Effector CD4-positive, alpha-beta T cell (primary cell): ENCODE data around the gene SLC12A7.
"Not testable (repeated sequence)": the region's sequence is repeated elsewhere in the genome, so short reads cannot be mapped to it uniquely, and the experiment has no call there.

ENCODE experiments used
- DNase-seq: peaks from one replicate; pipeline ENCODE4 v3.0.0-alpha.2; 2020

The SLC12A7 gene

DNA sequence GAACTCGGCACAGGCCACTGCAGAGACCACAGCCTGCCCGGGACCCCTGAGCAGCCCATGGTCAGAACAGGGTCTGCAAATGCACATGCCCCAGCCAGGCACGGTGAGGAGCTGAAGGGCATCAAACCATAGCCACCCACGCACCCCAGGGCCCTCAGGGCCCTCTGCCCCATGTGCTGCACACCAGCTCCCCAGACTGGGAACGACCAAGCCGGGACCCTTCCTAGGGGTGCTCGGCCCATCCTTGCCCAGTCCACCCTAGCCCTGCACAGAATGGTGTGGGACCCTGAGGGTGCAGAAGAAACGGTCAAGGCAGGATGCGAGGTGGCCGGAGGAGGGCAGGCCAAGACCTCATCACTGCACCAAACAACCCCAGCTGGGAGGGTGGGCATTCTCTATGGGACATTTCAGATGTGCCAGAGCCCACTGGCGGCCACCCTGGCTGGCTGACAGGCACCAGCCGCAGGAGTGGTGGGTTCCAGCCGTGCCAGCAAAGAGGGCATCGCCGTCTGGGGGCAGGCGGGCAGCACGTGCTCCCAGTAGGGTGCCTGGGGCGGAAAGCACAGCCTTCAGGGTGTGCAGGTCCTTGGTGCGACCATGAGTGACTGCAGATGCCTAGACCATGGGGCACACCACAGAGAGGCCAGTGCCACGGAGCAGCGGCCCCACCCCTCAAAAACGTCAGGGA, 16.4 kb downstream of the SLC12A7 start:
- no peak for DNase-seq

DNA sequence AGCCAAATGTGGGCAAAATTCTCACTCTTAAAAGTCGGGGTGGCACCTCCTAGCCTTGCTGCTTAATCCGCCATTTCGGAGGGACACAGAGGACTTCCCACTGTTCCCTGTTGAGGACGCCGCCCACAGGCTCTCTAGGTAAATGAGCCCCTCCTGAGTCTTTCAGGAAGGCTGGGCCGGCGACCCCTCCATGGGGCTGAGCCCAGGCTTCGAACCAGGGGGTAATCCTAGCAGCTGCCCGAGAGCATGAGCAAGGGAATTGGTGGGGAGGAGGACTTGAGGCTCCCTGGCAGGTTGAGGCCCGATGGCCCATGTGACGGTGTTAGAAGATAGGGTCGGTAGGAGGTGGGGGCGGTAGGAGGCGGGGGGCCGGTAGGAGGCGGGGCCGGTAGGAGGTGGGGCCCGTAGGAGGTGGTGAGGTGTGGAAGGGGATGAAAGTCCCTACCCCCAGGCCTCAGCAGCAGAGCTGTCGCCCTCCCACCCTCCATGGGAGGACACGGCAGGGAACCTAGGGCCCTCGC, 17.1 kb downstream of the SLC12A7 start:
- no peak for DNase-seq

DNA sequence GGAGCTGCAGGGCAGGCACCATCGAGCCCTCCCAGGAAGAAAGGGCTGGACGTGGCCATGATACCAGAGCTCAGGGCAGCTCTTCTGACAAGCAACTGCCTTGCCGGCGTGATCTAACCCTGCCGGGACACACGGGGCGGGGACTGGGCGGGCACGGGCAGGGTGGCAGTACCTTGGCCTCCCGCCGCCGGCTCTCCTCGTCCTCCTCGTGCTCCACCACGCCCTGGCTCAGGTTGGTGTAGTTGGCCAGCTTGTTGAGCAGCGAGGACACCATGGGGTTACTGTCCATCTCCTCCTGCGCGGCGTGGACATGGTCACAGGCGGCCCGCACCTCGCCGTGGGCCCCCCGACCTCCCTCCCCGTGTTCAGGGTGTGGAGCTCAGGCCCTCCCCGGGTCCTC, 18.5 kb downstream of the SLC12A7 start:
- no peak for DNase-seq

DNA sequence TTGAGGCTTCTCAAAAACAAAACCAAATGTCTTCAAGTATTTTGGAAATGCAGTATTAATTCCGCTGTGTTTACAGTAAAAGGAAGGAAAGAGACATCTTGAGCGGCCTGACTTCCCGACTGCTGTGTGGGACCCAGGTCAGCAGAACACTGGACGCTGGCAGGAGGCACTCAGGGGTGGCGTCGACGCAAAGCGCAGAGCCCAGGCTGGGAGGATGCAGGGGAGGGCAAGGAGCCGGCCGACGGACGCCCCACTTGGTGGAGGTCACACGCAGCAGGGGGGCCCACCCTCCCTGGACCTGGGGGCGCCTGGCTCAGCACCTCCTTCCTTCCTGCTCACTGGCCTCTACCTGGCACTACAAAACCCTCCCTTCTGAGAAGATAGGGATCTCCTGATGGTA, 19.7 kb downstream of the SLC12A7 start:
- no peak for DNase-seq

DNA sequence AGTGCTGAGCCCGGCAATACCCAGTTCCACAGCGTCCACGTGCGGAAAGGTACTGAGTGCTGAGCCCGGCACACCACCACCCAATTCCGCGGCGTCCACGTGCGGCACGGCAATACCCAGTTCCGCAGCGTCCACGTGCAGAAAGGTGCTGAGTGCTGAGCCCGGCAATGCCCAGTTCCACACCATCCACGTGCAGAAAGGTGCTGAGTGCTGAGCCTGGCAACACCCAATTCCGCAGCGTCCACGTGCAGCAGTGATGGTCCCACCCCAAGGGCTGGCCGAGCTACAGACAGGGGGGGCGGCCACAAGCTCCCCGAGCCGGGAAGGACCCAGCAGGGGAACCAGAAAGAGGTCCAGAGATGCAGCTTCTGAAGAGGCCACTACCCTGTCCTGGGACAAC, 20.2 kb downstream of the SLC12A7 start:
- no peak for DNase-seq

DNA sequence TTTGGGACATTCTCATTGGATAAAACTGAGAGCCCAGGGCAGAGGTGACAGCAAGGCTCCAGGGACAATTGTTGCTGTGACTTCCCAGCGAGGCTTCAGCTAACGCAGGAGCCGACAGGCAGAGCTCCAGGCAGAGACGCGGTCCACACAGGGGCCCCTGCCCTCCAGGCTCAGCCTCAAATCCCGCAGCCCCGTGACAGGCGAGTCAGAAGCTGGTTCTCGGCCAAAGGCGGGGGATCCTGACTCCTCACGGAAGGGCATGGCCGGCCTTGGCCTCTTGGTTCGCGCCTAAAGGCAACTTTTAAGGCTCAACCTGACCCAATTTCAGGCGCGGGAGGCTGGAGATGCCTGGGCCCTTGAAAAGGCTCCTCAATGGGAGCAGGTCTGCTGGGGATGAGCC, 21.3 kb downstream of the SLC12A7 start:
- no peak for DNase-seq

DNA sequence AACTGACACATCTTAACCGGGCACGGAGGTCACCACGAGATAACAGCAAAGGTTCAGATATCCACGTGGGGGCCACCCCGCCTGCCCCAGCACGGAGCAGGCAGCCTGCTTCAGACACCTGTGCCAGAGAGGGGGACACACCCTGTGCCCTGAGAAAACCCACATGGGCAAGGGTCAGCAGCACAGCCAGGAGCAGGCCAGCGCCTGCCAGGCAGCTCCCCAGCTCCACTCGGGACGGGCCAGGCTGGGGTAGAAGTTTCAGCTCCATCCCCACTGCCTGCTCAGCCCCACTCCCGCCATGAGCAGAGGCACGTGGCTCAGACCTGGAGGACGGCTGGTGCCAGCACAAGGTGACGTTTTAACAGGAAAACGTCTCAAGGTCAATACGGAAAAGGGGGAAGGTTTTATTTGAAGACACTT, 22.2 kb downstream of the SLC12A7 start:
- no peak for DNase-seq

DNA sequence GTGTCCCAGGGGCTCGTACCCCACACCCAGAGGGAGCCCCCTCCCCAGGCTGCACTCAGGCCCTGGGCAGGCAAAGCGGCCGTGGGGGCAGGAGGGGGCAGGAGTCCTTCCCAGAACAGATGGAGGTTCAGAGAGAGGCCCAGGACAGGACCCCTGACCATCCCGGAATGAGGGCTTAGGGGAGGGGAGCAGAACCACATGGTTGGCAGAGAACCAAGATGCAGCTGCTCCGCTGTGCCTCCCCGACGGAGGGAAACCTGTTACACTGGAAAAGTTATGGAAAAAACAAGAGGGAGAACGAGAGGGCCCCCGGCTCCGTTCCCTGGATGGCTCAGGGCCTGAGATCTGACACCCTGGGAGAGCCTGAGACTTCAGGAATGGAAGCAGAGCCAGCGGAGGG, 22.7 kb downstream of the SLC12A7 start:
- DNase-seq, result no peak

DNA sequence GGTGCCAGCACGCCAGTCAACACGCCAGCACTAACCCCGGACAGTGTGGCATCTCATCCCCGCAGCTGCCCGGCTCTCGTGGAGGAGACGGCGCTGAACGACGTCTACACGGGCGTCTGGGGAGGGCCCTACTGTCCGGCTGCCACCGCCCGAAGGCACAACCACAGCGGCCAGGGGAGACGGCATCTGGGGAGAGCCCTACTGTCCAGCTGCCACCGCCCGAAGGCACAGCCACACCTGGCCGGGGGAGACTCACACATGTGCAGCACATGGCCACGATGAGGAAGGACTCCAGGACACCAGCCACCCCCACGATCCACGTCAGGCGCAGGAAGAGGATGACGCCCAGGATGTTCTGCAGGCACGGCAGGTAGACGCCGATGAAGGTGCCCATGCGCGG, 23.1 kb downstream of the SLC12A7 start:
- no peak for DNase-seq

DNA sequence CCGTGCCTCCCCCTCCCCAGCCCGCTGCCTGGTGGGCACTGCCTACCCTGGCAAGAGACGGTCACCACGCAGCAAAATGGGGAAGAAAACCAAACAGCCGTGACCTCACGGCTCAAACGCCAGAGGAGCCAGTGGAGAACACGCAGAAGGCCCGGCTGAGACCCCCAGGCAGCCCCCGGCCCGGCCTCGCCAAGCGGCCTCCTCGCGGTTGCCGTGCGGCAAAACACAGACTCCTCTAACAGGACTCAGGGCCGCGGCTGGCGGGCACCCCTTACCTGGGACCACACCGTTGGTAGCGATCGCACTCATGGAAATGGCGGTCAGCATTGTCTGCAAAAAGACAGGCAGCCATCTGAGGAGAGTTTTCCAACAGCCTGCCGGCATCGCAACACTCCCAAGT, 23.8 kb downstream of the SLC12A7 start:
- no peak for DNase-seq

DNA sequence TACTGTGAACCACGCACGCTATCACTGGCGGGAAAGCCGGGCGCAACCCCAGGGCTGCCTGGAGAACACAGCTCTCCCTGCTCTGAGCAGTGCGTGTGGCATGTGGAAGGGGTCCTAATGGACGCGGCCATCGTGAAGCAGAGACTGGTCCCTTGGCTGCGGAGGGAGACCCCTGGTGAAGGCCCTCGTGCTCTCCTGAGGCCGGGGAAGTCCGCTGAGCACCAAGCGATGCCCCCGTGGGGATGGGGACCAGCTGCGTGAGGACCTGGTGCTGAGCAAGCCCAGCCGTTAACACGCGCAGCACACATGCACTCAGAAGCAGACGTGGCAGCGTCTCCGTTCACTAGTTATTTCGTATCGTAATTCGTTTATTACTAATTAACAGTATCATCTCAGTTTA, 24.4 kb downstream of the SLC12A7 start:
- no peak for DNase-seq

DNA sequence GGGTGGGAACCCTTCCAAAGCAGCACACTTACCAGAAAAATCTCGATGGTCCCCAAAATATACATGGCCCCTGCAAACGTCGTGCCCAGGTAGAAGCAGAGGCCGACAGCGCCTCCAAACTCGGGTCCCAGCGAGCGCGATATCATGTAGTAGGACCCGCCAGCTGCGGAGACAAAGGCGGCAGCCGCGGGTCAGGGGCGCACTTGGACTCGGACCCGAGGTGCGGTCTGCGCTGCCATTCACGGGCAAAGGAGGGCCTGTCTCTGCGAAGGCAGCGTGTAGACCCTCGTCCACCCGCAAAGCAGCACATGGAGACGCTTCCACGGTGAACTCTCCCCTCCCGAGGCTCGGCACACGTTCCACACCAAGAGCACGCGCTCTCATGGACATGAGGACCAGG, 25.0 kb downstream of the SLC12A7 start:
- no peak for DNase-seq

DNA sequence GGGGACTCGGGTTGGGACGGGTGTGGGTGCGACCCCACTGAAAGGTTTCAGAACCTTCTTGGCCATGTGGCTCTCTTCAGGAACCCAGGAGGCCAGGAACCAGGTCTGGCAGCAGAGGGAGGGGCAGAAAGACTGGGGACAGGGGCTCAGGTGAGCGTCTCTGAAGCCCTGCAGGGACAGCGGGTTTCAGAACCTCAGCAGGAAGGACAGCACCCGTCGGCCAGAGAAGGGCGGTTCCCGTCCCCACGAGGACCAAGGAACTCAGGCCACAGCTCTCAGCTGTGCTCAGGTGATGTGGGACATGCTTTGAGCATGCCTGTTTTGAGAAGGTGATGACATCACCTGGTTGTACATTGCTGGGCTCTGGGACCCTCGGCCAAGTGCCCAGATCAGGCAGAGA, 25.7 kb downstream of the SLC12A7 start:
- no peak for DNase-seq

DNA sequence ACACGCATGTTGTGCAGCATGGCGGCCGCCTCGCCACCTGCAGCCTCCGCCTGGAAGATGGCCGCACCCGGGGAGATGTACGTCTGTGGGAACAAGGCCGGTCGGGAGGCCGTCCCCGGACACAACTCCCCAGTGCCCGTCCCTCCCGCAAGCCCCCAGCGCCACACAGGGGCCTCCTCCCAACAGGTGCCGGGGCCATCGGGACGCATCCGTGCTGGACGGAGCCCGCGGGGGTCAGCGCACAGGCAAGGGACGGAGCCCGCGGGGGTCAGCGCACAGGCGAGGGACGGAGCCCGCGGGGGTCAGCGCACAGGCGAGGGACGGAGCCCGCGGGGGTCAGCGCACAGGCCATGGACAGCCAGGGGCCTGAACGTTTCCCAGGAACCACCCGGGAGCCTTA, 26.5 kb downstream of the SLC12A7 start:
- no peak for DNase-seq

DNA sequence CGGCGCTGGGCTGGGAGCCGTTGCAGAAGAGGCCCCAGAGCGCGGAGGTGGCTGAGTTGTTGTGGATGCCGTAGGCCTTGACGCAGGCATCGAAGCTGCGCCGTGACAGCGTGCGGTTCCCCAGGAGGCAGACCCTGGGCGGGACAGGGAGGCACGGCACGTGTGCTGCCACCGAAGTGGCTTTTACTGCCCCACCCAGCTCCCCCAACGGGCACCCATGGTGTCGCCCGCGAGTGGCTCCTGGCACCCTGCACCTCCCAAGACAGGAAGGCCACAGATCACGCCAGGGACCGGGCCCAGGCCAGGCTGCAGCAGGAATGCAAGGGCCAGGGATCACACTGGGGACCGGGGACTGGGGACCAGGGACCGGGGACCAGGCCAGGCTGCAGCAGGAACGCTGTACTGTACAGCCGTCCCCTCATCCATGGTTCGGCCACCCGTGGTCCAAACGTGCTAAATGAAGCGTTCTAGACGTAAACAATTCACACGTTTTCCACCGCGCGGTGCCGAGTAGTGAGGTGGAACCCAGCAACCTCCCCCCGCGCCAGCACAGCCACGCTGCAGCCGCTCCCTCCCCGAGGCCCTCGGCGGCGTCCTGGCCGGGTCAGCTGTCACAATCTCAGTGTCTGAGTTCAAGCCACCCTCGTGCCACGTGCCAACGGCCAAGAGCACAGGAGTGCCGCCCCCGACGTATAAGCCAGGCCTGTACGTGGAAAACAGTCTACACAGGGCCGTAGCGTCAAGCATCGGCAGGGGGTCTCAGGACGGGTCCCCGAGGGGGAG, 27.8 kb downstream of the SLC12A7 start:
- DNase-seq, result no peak

DNA sequence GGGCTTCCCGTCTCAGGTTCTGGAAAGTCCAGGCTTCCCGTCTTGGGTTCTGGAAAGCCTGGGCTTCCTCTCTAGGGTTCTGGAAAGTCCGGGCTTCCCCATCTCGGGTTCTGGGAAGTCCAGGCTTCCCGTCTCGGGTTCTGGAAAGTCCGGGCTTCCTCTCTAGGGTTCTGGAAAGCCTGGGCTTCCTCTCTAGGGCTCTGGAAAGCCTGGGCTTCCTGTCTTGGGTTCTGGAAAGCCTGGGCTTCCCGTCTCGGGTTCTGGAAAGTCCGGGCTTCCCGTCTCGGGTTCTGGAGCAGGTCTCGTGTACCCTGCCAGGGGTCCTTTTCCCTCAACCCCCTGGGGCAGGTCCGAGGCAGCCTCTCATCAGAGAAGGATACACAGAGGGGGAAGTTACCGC, 28.8 kb downstream of the SLC12A7 start:
- DNase-seq, result not testable (repeated sequence)

DNA sequence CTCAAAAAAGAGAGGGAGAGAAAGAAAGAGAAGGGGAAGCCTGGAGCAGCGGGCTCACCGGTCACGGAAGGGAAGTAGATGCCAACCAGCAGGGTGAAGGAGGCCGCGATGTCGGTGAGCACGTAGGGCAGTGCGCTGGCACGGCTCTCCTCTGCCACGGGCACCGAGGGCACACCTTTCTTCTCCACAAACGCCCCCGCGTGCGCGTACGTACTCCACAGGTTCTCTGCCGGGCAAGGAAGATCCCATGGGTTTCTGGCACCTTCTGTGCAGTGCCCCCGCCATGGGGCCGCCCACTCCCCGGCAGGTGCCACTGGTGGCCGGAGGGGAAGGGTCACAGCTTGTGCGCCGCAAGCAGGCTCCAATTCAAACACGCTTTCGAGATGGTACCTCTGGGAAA, 30.3 kb downstream of the SLC12A7 start:
- DNase-seq, result no peak

DNA sequence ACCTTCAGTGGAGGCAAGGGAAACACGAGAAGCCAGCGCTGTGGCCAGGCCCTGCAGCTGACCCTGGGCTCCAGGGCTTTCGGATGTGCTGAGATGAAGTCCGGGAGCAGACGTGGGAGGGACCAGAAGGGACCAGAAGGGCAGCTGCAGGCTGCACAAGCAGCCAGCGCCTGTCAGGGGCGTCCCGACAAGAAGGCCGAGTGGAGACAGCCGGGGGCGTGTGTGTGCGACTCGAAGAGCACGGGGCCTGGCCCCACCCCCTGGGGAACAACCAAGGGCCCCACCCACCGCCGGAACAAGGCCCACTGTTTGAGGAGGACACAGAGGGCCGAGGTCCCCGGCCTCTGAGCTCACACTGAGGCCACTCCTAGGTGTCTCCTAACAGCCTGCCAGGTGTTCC, 31.4 kb downstream of the SLC12A7 start:
- no peak for DNase-seq

DNA sequence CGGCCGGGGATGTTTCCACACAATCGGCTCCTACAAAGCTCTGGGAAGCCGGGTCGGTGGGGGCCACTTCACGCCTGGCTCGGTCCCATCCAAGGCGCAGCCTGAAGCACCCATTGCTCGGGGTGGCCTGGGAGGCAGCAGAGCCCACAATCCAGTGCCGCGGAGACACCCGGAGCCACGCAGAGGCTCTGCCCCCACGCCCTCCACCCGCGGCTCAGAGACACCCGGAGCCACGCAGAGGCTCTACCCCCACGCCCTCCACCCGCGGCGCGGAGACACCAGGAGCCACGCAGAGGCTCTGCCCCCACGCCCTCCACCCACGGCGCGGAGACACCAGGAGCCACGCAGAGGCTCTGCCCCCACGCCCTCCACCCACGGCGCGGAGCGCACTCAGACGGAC, 31.9 kb downstream of the SLC12A7 start:
- DNase-seq, result no peak

DNA sequence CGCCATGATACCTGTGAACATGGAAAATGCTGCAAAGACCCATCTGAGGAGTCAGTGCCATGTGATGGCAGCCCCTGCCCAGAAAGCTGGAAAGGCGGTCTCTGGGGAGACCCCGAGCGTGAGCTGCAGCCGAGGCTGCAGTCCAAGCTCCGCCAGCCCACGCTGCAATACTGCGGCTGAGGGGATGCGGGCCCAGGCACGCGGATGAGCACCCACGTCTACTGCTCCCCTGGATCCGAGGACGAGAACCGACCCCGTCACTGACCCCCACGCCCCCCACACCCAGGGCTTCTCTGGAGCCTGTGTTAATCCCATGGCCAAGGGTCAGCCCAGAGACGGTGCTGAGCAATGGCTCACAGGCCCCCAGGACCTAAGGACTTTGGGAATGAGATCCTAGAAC, 32.4 kb downstream of the SLC12A7 start:
- no peak for DNase-seq

DNA sequence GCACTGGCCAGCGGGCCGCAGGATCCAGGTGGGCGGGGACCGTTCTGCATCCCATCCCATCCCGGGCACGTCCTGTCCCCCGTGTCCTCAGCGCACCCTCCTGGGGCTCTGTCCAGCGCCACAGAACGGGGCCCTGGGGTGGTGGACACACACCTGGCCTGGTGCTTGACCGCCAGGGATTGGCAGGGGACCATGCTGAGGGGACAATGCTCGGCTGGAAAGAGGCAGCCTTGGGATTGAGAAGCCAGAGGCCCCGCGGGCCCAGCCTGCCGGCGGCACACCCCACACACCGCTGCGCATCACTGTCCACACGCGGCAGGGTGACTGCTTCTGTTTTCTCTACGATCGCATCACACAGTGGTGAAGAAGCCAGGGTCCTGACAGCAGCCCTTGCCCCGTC, 33.0 kb downstream of the SLC12A7 start:
- no peak for DNase-seq

DNA sequence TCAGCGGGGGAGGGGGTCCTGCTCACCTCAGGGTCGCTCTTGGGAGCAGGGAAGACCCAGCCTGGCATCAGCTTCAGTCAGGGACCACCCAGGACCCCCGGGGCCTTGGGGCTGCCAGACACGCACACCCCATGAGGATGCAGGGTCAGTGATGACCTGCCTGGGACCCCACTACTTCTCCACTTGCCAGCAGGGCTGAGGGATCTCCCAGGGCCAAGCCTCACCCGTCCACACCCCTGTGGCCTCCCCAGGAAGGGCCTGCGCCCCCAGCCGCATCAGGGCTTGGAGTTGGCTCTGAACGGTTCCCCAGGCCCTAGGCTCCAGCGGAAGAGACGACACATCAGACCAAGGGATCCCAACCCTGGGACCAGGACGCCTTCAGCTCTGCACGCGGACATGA, 33.7 kb downstream of the SLC12A7 start:
- DNase-seq, result no peak

DNA sequence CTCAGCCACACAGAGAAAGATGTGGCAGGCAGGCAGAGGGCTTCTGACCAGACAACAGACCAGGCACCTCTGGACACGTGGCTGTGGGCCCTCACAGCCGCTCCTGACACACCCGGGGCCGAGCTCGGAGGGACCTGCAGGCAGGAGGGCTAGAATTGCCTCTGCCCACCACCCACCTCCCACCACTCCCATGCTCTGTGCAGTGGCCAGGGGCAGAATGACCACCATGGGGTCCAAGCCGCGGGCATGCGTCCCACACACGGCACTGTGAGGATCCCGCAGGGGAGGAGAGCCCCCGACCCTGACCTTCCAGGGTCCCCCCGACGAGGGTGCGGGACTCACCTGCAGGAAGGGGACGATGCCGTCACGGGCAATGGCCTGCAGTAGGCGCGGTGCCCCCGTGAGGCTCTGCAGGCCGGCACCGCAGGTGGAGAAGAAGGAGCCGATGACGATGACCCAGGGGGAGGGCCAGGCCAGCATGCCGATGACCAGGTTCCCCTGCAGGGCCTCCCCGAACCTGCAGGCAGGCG, 34.3 kb downstream of the SLC12A7 start:
- no peak for DNase-seq

DNA sequence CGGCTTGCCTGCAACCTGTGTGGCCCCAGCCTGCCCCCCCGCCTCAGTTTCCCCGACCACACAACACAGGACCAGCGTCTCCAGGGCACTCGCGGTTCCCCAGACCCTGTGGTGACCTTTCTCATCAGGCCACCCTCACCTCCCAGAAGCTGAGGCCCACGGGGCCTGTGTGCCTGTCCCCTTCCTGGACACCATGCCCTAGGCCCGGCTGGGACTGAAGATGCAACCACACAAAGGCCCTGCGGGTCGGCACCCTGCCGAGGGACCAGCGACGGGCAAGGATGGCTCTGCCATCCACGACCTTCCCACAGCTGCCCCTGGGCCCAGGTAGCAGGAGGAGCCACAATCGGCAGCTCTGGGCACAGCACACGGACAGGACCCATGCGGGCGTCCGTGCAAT, 34.8 kb downstream of the SLC12A7 start:
- no peak for DNase-seq
